Measurements from ENCODE around the gene HIVEP3.

HIVEP3 gene

DNA sequence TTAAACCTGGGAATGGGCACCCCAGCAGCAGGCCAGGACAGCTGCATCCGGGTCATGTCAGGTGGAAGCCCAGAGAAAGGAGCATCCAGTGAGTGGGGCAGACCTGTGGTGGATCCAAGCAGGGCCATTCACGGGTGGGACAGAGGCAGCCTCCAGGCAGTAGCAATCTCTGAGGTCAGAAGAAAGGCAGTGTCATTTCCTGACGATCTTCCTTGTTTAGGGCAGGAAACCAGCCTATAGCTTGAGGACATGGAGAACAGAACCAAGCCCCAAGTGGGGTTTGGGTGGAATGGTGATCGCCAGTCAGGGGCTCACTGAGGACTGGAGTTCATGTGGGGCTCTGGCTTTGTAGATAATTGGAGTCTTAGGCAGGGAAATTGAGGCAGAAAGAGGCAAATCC lies 209.4 kb downstream of the HIVEP3 start:
- H3K27me3 ChIP-seq (ENCODE audit: control insufficient read depth, insufficient read depth, low read length): no peaks in the 10 kb centered on the region
- no peaks in the 10 kb centered on the region for H3K36me3 ChIP-seq (ENCODE audit: control insufficient read depth, insufficient read depth, low read length)

DNA sequence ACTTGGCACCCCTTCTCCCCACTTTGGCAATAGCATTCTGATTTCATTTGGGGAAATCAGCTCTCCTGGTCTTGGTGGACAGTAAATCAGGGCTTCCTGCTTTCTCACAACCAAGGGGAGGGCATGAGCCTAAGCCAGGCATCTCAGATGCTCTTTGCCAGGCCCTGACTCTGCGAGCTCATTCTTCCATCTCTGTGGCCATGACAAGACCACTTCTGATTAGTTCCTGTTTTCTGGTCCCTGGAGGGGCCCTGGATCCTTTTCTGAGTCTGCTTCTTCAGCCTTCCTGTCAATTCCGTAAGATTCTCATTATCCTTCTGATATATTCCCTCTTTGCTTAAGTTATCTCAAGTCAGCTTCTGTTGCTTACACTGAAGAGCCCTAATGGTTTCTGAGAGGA lies 210.4 kb downstream of the HIVEP3 start:
- Histone ChIP-seq H3K9me3 (ENCODE audit: control insufficient read depth, insufficient read depth, low read length) (no peaks in the 10 kb centered on the region), H3K27me3 (ENCODE audit: control insufficient read depth, insufficient read depth, low read length) (no peaks in the 10 kb centered on the region), H3K27ac (ENCODE audit: low read depth, low read length) (no peak overlapping the region), H3K4me3 (ENCODE audit: low read depth, low read length) (no peak overlapping the region), H3K36me3 (ENCODE audit: control insufficient read depth, insufficient read depth, low read length) (no peaks in the 10 kb centered on the region), H3K4me1 (ENCODE audit: control insufficient read depth, insufficient read depth, low read length) (peaks cover 5% of the 10 kb centered on the region), H3K9ac (ENCODE audit: low read depth, low read length) (no peak overlapping the region)

More for the DNA sequence above, 209.4 kb downstream of the HIVEP3 start:
- Histone ChIP-seq H3K9me3 (ENCODE audit: control insufficient read depth, insufficient read depth, low read length) (no peaks in the 10 kb centered on the region), H3K4me3 (ENCODE audit: low read depth, low read length) (no peak overlapping the region), H3K4me1 (ENCODE audit: control insufficient read depth, insufficient read depth, low read length) (peaks cover 13% of the 10 kb centered on the region), H3K27ac (ENCODE audit: low read depth, low read length) (no peak overlapping the region), H3K9ac (ENCODE audit: low read depth, low read length) (no peak overlapping the region)

DNA sequence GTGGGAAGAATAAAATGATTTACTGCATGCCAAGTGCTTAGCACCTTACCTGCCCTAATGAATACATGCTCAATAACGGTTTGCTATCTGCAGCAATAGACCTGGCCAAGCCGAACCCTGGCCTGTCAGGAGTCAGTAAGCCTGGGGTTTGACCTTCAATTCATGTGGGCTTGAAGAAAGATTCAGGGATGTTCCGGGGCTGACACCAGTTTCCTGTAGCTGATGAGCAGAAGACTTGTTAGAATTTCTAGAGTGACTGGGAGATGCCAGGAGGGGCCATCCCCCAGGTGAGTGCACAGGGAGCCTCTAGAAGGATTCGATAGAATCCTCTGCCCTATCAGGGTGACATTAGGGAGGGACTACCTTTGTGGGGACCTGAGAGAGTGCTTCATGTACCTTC lies 210.9 kb downstream of the HIVEP3 start:
- Histone ChIP-seq H3K27me3 (ENCODE audit: control insufficient read depth, insufficient read depth, low read length) (no peaks in the 10 kb centered on the region), H3K9ac (ENCODE audit: low read depth, low read length) (no peak overlapping the region), H3K36me3 (ENCODE audit: control insufficient read depth, insufficient read depth, low read length) (no peaks in the 10 kb centered on the region), H3K27ac (ENCODE audit: low read depth, low read length) (no peak overlapping the region), H3K4me1 (ENCODE audit: control insufficient read depth, insufficient read depth, low read length) (0 out of 2 replicates have a peak, but pooled peaks cover 2% of the 10 kb centered on the region), H3K9me3 (ENCODE audit: control insufficient read depth, insufficient read depth, low read length) (no peaks in the 10 kb centered on the region), H3K4me3 (ENCODE audit: low read depth, low read length) (no peak overlapping the region)

DNA sequence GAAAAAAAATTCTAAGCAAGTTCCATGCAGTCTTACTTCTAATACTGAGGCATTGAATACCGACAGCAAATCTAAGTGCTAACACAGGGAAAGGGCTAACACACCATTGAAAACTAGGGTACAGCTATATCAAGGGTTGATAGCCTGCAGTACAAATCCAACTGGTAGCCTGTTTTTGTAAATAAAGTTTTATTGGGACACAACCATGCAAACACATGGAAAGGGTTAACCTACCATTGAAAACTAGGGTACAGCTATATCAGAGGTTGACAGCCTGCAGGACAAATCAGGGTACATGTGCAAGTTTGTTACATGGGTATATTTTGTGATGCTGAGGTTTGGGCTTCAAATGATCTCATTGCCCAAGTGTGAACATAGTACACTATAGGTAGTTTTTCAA lies 212.9 kb downstream of the HIVEP3 start:
- Histone ChIP-seq H3K4me1 (ENCODE audit: control insufficient read depth, insufficient read depth, low read length) (no peaks in the 10 kb centered on the region), H3K9me3 (ENCODE audit: control insufficient read depth, insufficient read depth, low read length) (no peaks in the 10 kb centered on the region), H3K27me3 (ENCODE audit: control insufficient read depth, insufficient read depth, low read length) (no peaks in the 10 kb centered on the region), H3K4me3 (ENCODE audit: low read depth, low read length) (no peak overlapping the region), H3K9ac (ENCODE audit: low read depth, low read length) (no peak overlapping the region), H3K27ac (ENCODE audit: low read depth, low read length) (no peak overlapping the region), H3K36me3 (ENCODE audit: control insufficient read depth, insufficient read depth, low read length) (no peaks in the 10 kb centered on the region)

DNA sequence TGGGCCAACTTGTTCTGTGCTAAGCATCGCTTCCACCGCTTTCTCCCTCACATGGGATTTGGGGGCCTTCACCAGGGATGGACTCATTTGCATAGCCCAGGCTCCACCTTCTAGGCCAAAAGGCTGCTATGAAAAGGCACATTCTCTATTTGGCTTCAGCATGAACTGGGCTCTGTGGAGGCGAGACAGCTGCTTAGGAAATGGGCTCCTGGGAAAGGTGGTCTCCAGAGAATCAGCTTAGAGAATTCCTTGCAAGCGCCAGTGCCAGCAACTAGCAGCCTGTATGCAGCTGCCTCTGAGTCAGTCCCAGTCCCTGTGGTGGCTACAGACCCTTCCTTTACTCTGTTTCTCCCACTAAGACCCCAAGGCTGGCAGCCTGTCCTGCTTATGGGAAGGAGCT lies 214.5 kb downstream of the HIVEP3 start:
- Histone ChIP-seq H3K27me3 (ENCODE audit: control insufficient read depth, insufficient read depth, low read length) (no peaks in the 10 kb centered on the region), H3K27ac (ENCODE audit: low read depth, low read length) (no peak overlapping the region), H3K36me3 (ENCODE audit: control insufficient read depth, insufficient read depth, low read length) (no peaks in the 10 kb centered on the region), H3K9ac (ENCODE audit: low read depth, low read length) (no peak overlapping the region), H3K4me1 (ENCODE audit: control insufficient read depth, insufficient read depth, low read length) (no peaks in the 10 kb centered on the region), H3K4me3 (ENCODE audit: low read depth, low read length) (no peak overlapping the region), H3K9me3 (ENCODE audit: control insufficient read depth, insufficient read depth, low read length) (no peaks in the 10 kb centered on the region)

DNA sequence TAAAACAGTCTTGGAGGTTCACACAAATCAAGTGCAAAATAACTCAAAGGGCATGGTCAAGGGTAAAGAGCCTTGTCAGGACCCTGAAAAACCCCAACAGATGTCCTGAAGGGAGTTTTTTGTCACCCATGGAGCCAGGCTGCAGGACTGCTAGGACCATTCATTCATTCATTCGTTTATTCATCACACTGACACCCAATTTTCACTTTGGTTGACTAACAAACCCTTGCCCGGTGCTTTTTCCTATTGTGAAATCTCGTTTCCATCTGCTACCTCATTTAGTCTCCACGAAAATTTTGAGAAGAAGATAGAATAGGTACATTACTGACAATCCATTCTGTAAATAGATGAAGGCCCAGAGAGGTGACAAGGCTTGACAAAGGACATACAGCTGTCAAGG lies 216.0 kb downstream of the HIVEP3 start:
- Histone ChIP-seq H3K9me3 (ENCODE audit: control insufficient read depth, insufficient read depth, low read length) (no peaks in the 10 kb centered on the region), H3K27ac (ENCODE audit: low read depth, low read length) (no peak overlapping the region), H3K9ac (ENCODE audit: low read depth, low read length) (no peak overlapping the region), H3K27me3 (ENCODE audit: control insufficient read depth, insufficient read depth, low read length) (no peaks in the 10 kb centered on the region), H3K4me3 (ENCODE audit: low read depth, low read length) (no peak overlapping the region), H3K4me1 (ENCODE audit: control insufficient read depth, insufficient read depth, low read length) (no peaks in the 10 kb centered on the region), H3K36me3 (ENCODE audit: control insufficient read depth, insufficient read depth, low read length) (no peaks in the 10 kb centered on the region)

DNA sequence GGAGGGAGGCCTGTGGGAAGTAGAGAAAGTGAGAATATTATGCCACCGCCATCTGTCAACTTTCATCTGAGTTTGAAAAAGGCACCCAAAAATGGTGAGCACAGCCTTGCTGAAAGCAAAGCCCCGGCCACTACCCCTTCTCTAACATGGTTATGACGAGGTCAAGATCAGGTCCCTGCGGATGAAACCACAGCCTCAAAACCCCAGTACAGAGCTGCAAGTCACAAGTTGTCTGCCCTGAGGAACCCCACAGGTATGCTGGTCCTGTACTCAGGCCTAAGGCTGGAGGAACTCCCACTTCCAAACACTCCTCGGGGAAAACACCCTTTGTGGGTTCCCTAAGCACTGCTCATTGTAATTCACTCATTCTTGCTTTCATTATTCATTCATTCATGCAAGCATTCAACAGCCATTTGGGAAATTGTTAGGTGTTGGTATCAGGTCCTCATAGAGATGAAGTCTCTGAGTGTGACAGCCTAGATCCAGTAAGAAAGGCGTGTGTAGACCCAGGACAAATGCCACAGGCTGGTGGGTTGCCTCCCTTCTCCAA lies 217.7 kb downstream of the HIVEP3 start:
- H3K27me3 ChIP-seq (ENCODE audit: control insufficient read depth, insufficient read depth, low read length): no peaks in the 10 kb centered on the region
- H3K9me3 ChIP-seq (ENCODE audit: control insufficient read depth, insufficient read depth, low read length): no peaks in the 10 kb centered on the region
- no peak overlapping the region for H3K4me3 ChIP-seq (ENCODE audit: low read depth, low read length)
- no peak overlapping the region for H3K27ac ChIP-seq (ENCODE audit: low read depth, low read length)
- H3K36me3 ChIP-seq (ENCODE audit: control insufficient read depth, insufficient read depth, low read length): no peaks in the 10 kb centered on the region
- H3K9ac ChIP-seq (ENCODE audit: low read depth, low read length): no peak overlapping the region
- no peaks in the 10 kb centered on the region for H3K4me1 ChIP-seq (ENCODE audit: control insufficient read depth, insufficient read depth, low read length)

DNA sequence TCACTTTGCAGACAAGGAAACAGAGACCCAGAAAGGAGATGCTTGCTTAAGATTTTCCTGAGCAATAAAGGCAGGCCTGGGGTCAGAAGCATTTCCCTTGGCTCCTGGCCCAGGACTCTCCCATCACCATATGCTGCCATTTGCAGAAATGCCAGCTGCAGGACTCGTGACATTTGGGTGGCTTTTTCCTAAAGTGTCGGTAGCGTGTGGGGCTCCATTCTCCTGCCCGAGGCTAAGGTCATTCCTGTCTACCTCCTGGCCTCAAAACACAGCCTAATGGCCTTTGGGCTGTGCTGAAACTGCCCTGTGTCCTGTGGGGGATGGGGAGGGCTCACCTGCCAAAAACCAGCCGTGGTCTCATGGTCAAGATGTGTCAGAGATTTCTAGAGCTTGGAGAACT lies 218.1 kb downstream of the HIVEP3 start:
- no peaks in the 10 kb centered on the region for H3K9me3 ChIP-seq (ENCODE audit: control insufficient read depth, insufficient read depth, low read length)
- H3K9ac ChIP-seq (ENCODE audit: low read depth, low read length): no peak overlapping the region
- H3K4me1 ChIP-seq (ENCODE audit: control insufficient read depth, insufficient read depth, low read length): no peaks in the 10 kb centered on the region
- no peaks in the 10 kb centered on the region for H3K36me3 ChIP-seq (ENCODE audit: control insufficient read depth, insufficient read depth, low read length)
- H3K27me3 ChIP-seq (ENCODE audit: control insufficient read depth, insufficient read depth, low read length): no peaks in the 10 kb centered on the region
- H3K4me3 ChIP-seq (ENCODE audit: low read depth, low read length): no peak overlapping the region
- H3K27ac ChIP-seq (ENCODE audit: low read depth, low read length): no peak overlapping the region

DNA sequence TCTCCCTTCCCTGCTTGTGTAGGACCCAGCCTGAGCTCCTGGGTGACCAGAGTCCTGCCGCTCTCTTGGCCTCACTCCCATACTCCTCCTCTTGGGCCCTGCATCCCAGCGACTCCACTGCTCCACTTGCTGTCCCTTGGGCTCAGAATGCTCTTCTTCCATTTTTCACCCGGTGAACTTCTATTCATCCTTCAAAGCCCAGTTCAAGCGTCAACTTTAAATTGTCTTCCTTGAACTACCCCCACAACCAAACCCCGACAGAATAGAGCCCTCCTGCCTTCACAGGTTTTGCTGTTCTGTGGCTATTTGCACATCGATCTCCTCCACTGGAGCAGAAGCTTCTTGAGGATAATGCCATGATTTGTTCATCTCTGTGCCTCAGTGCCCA lies 218.9 kb downstream of the HIVEP3 start:
- H3K4me3 ChIP-seq (ENCODE audit: low read depth, low read length): no peak overlapping the region
- H3K9ac ChIP-seq (ENCODE audit: low read depth, low read length): no peak overlapping the region
- H3K27ac ChIP-seq (ENCODE audit: low read depth, low read length): no peak overlapping the region
- no peaks in the 10 kb centered on the region for H3K9me3 ChIP-seq (ENCODE audit: control insufficient read depth, insufficient read depth, low read length)
- H3K4me1 ChIP-seq (ENCODE audit: control insufficient read depth, insufficient read depth, low read length): no peaks in the 10 kb centered on the region
- no peaks in the 10 kb centered on the region for H3K36me3 ChIP-seq (ENCODE audit: control insufficient read depth, insufficient read depth, low read length)
- H3K27me3 ChIP-seq (ENCODE audit: control insufficient read depth, insufficient read depth, low read length): no peaks in the 10 kb centered on the region

DNA sequence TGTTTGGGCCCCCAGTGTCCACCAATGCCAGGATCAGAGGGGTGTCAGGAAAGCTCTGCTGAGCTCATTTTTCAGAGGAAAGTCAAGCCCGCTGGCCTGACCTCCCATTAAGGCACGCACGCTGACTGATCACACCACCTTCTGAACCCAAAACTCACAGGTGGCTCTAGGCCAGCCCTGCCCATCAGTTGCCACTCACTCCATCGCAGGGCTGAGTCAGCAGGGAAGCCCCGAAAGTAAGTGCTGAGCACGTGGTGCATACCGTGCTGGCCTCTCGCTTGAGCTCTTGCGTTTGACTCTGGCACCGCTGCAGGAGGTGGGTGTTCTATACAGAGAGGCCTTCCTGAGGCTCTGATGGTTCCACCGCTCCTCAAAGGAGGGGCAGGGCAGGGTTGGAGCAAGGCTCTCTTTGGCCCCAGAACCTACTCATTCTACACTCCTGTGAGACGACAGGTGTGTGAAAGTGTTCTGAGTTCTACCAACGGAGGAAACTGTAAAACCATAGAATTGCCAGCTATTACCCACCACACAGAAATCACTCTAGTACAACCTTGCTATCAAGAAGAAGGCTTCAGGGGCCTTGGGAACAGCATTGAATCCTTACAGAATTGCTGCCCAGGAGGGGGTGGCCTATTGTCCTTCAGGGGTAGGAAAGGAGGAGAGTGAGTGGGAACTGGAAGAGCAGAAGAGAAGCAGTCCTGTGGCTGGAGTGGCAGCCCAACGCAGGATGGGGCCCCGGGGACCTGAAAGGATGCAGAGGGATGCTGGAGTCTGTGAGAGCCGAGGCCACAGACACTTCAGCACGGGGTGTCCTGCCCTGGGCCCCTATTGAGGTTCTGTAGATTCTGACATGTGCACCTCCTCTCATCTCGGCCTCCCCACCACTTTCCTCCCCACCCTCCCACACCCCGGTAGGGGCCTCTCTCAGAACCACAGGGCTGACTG lies 219.5 kb downstream of the HIVEP3 start:
- no peaks in the 10 kb centered on the region for H3K4me1 ChIP-seq (ENCODE audit: control insufficient read depth, insufficient read depth, low read length)
- H3K27ac ChIP-seq (ENCODE audit: low read depth, low read length): no peak overlapping the region
- no peak overlapping the region for H3K9ac ChIP-seq (ENCODE audit: low read depth, low read length)
- no peak overlapping the region for H3K4me3 ChIP-seq (ENCODE audit: low read depth, low read length)
- H3K36me3 ChIP-seq (ENCODE audit: control insufficient read depth, insufficient read depth, low read length): no peaks in the 10 kb centered on the region
- H3K9me3 ChIP-seq (ENCODE audit: control insufficient read depth, insufficient read depth, low read length): no peaks in the 10 kb centered on the region
- H3K27me3 ChIP-seq (ENCODE audit: control insufficient read depth, insufficient read depth, low read length): no peaks in the 10 kb centered on the region

DNA sequence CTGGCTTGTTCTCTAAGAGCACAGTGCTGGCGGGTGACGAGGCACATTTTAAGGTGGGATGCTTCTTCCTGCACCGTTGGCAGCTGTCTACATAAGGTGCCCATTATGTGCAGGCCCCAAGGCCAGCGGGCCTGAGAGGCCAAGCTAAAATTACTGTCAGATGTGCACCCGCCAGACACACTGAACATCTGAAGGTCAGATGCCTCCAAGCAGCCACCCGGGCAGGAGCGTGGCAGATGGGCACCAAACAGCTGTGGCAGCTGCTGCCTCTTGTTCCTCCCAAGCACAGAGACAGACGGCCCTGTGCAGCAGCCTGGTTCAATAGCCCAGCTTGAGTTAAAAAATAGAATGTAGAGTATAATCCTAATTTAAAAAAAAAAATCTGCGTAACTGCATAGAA lies 222.3 kb downstream of the HIVEP3 start:
- H3K27me3 ChIP-seq (ENCODE audit: control insufficient read depth, insufficient read depth, low read length): no peaks in the 10 kb centered on the region
- H3K4me3 ChIP-seq (ENCODE audit: low read depth, low read length): no peak overlapping the region
- H3K4me1 ChIP-seq (ENCODE audit: control insufficient read depth, insufficient read depth, low read length): no peaks in the 10 kb centered on the region
- no peak overlapping the region for H3K27ac ChIP-seq (ENCODE audit: low read depth, low read length)
- H3K9ac ChIP-seq (ENCODE audit: low read depth, low read length): no peak overlapping the region
- no peaks in the 10 kb centered on the region for H3K36me3 ChIP-seq (ENCODE audit: control insufficient read depth, insufficient read depth, low read length)
- no peaks in the 10 kb centered on the region for H3K9me3 ChIP-seq (ENCODE audit: control insufficient read depth, insufficient read depth, low read length)
